Type B pancreatic cell (in vitro differentiated cells): Measurements from ENCODE around the gene PARP8. TPM values are rescaled to one million over a fixed set of nuclear protein-coding genes. Genes with fewer than 3 reads are reported as not detected.

Experiments used
- DNase-seq: peaks from one replicate; pipeline ENCODE4 v3.0.0; 2021; ENCODE audit warnings: mixed read lengths; ENCODE audit not compliant: unreplicated experiment; ENCODE audit errors: extremely low spot score
- H3K27ac Mint-ChIP-seq: 2 replicates; pipeline ENCODE4 v1.8.0; 2021; ENCODE audit warnings: mild to moderate bottlenecking, mixed read lengths
- H3K27me3 Mint-ChIP-seq: 2 replicates; pipeline ENCODE4 v1.8.0; 2021; ENCODE audit warnings: mixed read lengths
- H3K36me3 Mint-ChIP-seq: 2 replicates; pipeline ENCODE4 v1.8.0; 2021; ENCODE audit warnings: mixed read lengths
- H3K4me1 Mint-ChIP-seq: one replicate; pipeline ENCODE4 v1.8.0; 2021; ENCODE audit warnings: mixed read lengths; ENCODE audit not compliant: unreplicated experiment
- H3K4me3 Mint-ChIP-seq: 2 replicates; pipeline ENCODE4 v1.8.0; 2021; ENCODE audit warnings: mild to moderate bottlenecking, mixed read lengths
- H3K9me3 Mint-ChIP-seq: 2 replicates; pipeline ENCODE4 v1.8.0; 2021; ENCODE audit warnings: mixed read lengths
- total RNA-seq: library from RNA; stranded (reverse); gene quantifications from 2 replicates; pipeline ENCODE4 v1.2.1, GENCODE V29; 2021; ENCODE audit warnings: low replicate concordance
- TF ChIP-seq, protein P1 (sequence below): fragments of 200-600 bp; sonication (generic); conservative IDR thresholded peaks from 2 replicates; pipeline ENCODE4 v1.5.0; 2021; ENCODE audit warnings: antibody characterized with exemption, mild to moderate bottlenecking

PARP8 gene
- total RNA-seq, 1 donor from 2014 or later, result 19.6 TPM

DNA sequence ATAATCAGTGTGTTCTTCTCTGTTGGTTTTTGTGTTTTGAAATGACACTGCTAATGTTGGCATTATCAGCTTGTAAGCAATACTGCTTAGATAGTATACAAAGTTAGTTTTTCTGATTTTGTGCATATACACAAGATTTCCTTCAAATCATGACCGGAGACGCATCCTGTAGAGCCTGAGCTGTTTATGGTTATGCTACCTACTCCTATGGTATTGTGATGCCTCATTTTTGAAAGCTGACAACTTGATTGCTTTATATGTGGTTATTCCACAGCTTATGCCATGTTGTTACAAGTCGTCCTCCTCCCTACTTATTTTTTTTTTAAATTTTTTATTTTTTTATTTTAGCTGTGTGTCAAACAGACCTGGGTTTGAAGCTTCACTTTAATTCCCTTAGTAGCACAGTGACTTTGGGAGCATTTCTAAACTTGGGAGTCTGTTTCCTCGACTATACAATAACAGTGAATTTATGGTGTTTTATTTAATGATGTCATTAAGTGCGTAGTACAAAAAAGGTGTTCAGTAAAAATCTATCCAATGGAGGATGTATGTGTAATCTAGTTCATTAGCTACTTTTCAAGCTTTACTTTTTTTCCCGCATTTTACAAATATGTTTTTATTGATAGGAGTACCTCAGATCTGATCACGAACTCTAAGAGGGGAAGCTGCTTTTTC is 59.5 kb downstream of the PARP8 start:
- DNase-seq, result no peak
- H3K27me3 Mint-ChIP-seq, result peaks cover 3% of the 10 kb centered on the region
- H3K27ac Mint-ChIP-seq, result no peak overlapping the region
- peaks cover 9% of the 10 kb centered on the region for H3K4me1 Mint-ChIP-seq
- TF ChIP-seq, protein P1, sequence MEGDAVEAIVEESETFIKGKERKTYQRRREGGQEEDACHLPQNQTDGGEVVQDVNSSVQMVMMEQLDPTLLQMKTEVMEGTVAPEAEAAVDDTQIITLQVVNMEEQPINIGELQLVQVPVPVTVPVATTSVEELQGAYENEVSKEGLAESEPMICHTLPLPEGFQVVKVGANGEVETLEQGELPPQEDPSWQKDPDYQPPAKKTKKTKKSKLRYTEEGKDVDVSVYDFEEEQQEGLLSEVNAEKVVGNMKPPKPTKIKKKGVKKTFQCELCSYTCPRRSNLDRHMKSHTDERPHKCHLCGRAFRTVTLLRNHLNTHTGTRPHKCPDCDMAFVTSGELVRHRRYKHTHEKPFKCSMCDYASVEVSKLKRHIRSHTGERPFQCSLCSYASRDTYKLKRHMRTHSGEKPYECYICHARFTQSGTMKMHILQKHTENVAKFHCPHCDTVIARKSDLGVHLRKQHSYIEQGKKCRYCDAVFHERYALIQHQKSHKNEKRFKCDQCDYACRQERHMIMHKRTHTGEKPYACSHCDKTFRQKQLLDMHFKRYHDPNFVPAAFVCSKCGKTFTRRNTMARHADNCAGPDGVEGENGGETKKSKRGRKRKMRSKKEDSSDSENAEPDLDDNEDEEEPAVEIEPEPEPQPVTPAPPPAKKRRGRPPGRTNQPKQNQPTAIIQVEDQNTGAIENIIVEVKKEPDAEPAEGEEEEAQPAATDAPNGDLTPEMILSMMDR, result no peak
- H3K9me3 Mint-ChIP-seq, result no peaks in the 10 kb centered on the region
- no peaks in the 10 kb centered on the region for H3K36me3 Mint-ChIP-seq
- H3K4me3 Mint-ChIP-seq, result no peak overlapping the region

DNA sequence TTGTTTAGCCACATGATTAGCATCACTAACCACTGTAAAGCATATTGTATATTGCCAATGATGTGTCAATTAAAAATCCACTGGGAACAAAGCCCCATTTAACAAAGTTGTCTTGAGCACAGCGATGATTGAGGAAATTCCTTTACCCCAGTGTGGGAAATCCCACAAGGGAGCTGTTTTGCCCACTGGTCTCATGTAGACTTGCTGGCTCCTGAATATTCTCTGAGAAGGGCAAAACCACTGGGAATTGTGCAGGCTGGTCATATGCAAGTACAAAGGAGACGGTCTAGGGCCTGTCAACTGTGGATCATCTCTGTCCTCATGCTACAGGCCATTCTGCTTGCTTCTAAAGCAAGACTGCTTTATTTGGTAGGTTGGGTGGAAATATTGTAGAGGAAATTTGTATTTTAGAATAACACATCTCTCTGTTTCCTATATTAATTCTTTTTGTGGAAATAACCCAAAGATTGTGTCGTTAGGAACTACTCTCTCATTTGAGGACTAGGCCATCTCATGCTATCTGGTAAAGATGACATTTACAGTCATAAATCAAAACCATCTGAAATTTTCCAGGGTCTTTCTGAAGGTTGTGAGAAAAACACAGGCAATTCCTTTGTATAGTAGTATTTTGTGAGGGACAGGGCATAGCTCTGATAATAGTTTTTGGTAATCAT is 60.2 kb downstream of the PARP8 start:
- Mint-ChIP-seq H3K4me3 (no peak overlapping the region), H3K4me1 (peaks cover 12% of the 10 kb centered on the region), H3K27me3 (peaks cover 3% of the 10 kb centered on the region), H3K27ac (no peak overlapping the region), H3K36me3 (no peaks in the 10 kb centered on the region), H3K9me3 (no peaks in the 10 kb centered on the region)
- TF ChIP-seq, protein P1, result no peak
- no peak for DNase-seq

DNA sequence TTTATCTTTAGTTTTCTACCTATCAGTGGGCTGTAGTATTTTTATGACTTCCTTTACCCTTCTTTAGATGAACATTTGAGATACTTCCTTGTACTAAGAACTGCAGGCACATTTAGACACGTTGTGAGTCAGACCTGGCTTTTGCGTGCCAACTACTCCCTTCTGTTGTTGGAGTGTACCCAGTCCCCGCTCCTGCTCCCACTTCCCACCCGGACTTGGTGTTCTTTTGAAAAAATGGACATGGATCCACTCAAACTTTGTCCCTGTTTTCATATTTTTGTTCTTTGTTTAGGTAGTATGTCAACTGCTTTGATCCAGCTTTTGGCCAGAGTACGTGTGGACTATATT is 60.7 kb downstream of the PARP8 start:
- peaks cover 12% of the 10 kb centered on the region for H3K4me1 Mint-ChIP-seq
- H3K4me3 Mint-ChIP-seq, result no peak overlapping the region
- no peaks in the 10 kb centered on the region for H3K9me3 Mint-ChIP-seq
- no peaks in the 10 kb centered on the region for H3K36me3 Mint-ChIP-seq
- TF ChIP-seq, protein P1, result no peak
- no peak for DNase-seq
- peaks cover 3% of the 10 kb centered on the region for H3K27me3 Mint-ChIP-seq
- no peak overlapping the region for H3K27ac Mint-ChIP-seq

DNA sequence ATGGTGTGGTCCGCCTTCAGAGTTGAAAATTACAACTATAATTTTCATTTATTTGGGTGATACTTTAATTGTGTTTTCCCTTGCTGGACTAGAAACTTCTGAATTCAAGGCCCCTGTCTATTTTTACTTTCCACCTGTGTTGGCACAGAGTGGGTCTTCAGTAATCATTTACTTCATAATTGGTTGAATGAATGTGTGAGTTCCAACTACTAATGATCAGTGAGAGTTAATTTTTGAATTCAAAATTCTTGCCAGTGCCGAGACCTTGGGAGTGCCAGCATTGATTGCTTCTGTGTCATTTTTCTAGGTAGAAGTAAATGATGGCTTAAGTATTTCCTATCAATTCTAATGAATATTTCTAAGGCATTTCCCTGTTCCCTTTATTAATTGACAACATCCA is 61.4 kb downstream of the PARP8 start:
- TF ChIP-seq, protein P1, result no peak
- no peak for DNase-seq
- H3K27me3 Mint-ChIP-seq, result peaks cover 3% of the 10 kb centered on the region
- H3K4me1 Mint-ChIP-seq, result peaks cover 12% of the 10 kb centered on the region
- H3K27ac Mint-ChIP-seq, result no peak overlapping the region
- H3K4me3 Mint-ChIP-seq, result no peak overlapping the region
- H3K9me3 Mint-ChIP-seq, result no peaks in the 10 kb centered on the region
- H3K36me3 Mint-ChIP-seq, result no peaks in the 10 kb centered on the region

DNA sequence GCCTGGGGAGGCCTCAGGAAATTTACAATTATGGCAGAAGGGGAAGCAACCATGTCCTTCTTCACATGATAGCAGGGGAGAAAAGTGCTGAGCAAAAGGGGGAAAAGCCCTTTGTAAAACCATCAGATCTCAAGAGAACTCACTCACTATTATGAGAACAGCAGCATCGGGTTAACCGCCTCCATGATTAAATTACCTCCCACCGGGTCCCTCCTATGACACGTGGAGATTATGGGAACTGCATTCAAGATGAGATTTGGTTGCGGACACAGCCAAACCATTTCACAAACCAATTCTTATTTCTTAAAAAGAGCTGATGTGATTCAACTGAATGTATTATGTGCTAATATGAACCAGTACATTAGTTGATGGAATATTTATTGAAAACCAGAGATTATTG is 63.9 kb downstream of the PARP8 start:
- Mint-ChIP-seq H3K36me3 (no peaks in the 10 kb centered on the region), H3K27me3 (peaks cover 7% of the 10 kb centered on the region), H3K4me3 (no peak overlapping the region), H3K4me1 (peaks cover 12% of the 10 kb centered on the region), H3K27ac (no peak overlapping the region), H3K9me3 (no peaks in the 10 kb centered on the region)
- no peak for DNase-seq
- TF ChIP-seq, protein P1, result peak; percentile 43
